Measurements from ENCODE around the gene HAO2.

DNA sequence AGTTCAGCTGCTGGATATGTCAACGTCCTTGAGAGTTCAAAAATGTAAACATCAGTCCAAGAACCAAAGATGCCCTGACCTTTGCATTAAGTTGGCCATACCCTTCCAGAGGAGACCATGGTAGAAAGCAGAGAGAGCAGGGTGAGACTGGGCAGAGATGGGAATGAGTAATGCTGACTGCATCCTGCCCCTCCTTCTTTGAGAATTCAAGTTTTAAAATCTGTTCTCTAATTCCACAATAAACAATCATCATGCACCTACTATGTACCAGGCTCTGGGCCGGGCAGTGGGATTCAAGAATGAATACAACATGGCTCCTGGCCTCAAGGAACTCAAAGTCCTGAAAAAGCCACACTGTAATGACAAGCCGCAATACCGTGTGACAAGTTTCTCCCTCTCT, 3.9 kb upstream of the HAO2 start:
- no peak for TF ChIP-seq POLR2A (IDR thresholded peaks at IDR 0.05)
- TF ChIP-seq, protein P1, sequence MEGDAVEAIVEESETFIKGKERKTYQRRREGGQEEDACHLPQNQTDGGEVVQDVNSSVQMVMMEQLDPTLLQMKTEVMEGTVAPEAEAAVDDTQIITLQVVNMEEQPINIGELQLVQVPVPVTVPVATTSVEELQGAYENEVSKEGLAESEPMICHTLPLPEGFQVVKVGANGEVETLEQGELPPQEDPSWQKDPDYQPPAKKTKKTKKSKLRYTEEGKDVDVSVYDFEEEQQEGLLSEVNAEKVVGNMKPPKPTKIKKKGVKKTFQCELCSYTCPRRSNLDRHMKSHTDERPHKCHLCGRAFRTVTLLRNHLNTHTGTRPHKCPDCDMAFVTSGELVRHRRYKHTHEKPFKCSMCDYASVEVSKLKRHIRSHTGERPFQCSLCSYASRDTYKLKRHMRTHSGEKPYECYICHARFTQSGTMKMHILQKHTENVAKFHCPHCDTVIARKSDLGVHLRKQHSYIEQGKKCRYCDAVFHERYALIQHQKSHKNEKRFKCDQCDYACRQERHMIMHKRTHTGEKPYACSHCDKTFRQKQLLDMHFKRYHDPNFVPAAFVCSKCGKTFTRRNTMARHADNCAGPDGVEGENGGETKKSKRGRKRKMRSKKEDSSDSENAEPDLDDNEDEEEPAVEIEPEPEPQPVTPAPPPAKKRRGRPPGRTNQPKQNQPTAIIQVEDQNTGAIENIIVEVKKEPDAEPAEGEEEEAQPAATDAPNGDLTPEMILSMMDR (IDR thresholded peaks at IDR 0.05) = no peak
- TF ChIP-seq EP300 (IDR thresholded peaks at IDR 0.05) = no peak
